ENCODE data around the gene RMI2.

DNA sequence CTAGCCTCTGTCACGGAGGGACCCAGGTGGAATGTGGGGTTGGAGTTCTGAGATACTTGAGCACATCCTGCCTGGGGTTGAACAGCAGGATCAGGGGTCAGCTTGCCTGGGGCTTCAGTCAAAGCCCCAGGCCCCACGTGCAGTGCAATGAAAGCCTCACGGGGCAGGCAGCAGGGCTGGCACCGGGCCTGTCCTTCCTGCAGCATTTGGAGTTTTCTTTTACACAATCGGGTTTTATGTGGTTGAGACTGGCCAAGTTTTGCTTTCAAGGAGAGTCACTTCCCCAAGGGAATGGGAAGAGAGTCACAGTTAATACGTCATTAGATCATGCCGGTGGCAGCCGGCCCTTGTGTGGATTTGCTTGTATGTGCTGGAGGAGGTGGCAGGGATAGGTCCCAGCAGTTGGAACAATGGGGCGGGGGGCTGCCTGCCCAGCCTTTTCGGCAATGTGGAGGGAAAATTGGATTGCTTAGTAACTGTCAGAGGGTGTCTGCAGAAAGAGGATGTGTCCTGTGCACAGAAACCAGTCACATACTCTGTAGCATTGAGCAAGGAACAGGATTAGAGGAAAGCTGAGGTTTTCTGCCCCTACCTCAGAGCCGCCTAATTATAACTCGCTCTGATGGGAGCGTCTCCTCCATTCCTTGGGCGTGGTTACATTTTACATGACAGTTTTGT lies 4.5 kb downstream of the RMI2 start:
- TF ChIP-seq, protein P1, sequence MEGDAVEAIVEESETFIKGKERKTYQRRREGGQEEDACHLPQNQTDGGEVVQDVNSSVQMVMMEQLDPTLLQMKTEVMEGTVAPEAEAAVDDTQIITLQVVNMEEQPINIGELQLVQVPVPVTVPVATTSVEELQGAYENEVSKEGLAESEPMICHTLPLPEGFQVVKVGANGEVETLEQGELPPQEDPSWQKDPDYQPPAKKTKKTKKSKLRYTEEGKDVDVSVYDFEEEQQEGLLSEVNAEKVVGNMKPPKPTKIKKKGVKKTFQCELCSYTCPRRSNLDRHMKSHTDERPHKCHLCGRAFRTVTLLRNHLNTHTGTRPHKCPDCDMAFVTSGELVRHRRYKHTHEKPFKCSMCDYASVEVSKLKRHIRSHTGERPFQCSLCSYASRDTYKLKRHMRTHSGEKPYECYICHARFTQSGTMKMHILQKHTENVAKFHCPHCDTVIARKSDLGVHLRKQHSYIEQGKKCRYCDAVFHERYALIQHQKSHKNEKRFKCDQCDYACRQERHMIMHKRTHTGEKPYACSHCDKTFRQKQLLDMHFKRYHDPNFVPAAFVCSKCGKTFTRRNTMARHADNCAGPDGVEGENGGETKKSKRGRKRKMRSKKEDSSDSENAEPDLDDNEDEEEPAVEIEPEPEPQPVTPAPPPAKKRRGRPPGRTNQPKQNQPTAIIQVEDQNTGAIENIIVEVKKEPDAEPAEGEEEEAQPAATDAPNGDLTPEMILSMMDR (IDR thresholded peaks at IDR 0.05), result no peak
- no peak for TF ChIP-seq POLR2A (IDR thresholded peaks at IDR 0.05)
